ENCODE data around the gene MEIOB.

GRCh38 chr16:1787056-1787321 is 85.0 kb downstream of the MEIOB start:
- TF ChIP-seq EZH2 (IDR thresholded peaks at IDR 0.05; ENCODE audit: low read depth): no peak
- no peak for TF ChIP-seq CTCF (conservative IDR thresholded peaks at IDR 0.05)
